ENCODE measurements around the gene HIP1R. TPM values are rescaled to one million over a fixed set of nuclear protein-coding genes. Genes with fewer than 3 reads are reported as not detected.

The HIP1R gene
- total and polyA plus RNA-seq, 2 of the 8 experiments (the other 6 are each of a cell fraction or from before 2014, with no cell fraction given) = 11.2 to 14.5 TPM

GRCh38 chr12:122785503-122785902 is 49.8 kb upstream of the HIP1R start (continued):
- TF ChIP-seq SUZ12 (IDR thresholded peaks at IDR 0.05; ENCODE audit: low read length) (no peak), TAF1 (IDR thresholded peaks at IDR 0.05; ENCODE audit: low read depth, low read length) (no peak), E2F6 (IDR thresholded peaks at IDR 0.05) (no peak), KDM4A (IDR thresholded peaks at IDR 0.05; ENCODE audit: low read depth, low read length, severe bottlenecking) (no peak), SIX5 (IDR thresholded peaks at IDR 0.05; ENCODE audit: low read depth, low read length) (no peak), POLR2A (IDR thresholded peaks at IDR 0.05; ENCODE audit: control extremely low read depth in 1 of 2, low read depth in 2 of 2, low read length in 2 of 2) (no peak), SAP30 (IDR thresholded peaks at IDR 0.05; ENCODE audit: insufficient read depth, insufficient replicate concordance, low read length) (no peak)
